DMS53 (cell line): ENCODE data around the gene KIF26A.
A peak's percentile ranks its signal among the peaks of the same experiment; 100 is the strongest.

ENCODE experiments used
- DNase-seq: peaks from one replicate; lab custom pipeline; 2025; lab: John Stamatoyannopoulos, UW

KIF26A gene

DNA sequence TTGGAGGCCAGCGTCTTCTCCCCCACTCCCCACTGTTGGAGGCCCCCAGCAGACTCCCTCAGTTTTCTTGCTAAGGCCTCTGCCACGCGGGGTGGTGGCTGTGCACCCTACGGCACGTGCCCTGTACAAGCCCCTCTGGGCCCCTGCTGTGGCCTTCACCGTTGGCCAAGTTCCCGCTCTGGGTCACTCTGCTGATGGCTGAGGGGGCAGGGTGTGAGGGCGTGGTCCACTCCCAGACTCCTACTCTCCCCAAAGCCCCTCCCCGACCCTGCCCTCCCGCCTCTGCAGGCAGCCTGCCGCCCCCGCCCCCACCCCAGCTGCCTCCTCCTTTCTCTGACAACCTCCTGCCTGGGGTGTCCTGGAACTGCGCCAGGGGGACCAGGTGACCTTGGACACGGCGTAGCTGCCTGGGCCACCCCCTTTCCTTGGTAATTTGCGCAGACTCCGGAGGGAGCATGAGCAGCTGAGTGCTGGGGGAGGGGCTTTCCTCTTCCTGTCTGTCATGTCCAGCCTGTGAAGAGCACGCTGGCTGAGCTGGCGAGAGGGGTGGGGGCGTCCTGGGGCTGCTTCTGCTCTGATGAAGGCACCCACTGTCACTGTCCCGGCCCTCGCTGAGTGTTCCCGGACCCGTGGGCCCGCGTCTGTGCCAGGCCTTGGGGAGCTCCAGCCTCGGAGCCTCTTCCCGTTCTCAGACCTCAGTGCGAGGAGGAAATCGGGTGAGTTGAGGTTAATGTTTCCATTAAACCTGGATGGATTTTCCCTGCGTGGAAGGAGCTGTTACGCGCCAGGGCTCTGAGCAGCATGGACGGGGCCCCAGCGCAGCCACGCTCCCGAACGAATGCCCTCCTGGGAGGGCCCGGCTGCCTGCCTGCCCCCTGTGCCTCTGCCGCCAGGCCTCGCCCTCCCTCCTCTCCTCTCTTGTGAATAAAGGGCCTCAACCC lies 85.0 kb downstream of the KIF26A start:
- no peak for DNase-seq

DNA sequence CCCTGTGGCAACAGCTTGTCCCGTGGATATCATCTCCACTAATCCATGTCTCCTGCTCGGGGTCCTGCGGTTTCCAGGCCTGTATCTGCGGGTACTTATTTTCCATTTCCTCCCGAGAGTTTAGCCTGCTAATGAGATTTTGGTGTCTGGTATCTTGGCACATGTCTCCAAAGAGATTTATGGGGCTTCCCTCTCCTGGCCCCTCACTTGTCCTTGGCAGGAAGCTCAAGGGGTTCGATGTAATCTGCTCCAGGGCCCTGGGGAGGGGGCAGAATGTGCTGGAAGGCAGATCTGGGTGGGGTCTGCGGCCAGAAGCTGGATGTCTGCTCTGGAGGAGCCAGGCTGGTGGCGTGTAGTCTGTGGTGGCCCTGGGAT lies 85.7 kb downstream of the KIF26A start:
- no peak for DNase-seq

DNA sequence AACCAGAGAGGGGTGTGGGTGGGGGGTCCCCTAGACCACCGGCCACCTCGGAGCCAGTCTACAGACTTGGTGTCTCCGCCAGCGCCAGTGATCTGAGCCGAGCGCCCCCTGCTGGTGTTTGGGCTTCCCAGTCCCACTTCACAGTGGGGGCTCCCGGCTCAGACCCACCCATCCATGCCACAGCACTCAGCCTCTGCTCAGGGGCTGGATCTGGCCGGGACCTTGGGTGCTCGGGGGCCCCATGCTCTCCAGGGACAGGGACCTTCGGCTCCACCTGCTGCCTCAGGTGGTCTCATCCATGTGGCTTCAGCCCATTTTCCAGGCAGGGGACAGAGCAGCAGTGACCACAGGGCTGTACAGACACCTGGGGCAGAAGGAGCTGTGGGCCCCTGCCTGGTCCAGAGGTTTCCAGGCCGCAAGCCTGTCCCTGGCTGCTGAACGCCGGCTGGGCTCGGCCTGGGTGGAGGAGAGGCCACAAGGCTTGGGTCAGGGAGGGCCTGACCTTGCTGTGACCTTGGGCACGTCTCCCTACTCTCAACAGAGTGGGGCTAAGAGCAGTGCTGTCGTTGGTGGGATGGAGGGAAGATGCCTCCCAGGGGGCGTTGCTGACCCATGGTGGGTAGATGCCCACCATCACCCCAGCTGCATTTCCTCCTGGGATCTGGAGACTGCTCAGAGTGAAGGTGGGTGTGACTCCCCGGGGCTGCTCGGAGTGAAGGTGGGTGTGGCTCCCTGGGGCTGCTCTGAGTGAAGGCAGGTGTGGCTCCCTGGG lies 86.3 kb downstream of the KIF26A start:
- no peak for DNase-seq

DNA sequence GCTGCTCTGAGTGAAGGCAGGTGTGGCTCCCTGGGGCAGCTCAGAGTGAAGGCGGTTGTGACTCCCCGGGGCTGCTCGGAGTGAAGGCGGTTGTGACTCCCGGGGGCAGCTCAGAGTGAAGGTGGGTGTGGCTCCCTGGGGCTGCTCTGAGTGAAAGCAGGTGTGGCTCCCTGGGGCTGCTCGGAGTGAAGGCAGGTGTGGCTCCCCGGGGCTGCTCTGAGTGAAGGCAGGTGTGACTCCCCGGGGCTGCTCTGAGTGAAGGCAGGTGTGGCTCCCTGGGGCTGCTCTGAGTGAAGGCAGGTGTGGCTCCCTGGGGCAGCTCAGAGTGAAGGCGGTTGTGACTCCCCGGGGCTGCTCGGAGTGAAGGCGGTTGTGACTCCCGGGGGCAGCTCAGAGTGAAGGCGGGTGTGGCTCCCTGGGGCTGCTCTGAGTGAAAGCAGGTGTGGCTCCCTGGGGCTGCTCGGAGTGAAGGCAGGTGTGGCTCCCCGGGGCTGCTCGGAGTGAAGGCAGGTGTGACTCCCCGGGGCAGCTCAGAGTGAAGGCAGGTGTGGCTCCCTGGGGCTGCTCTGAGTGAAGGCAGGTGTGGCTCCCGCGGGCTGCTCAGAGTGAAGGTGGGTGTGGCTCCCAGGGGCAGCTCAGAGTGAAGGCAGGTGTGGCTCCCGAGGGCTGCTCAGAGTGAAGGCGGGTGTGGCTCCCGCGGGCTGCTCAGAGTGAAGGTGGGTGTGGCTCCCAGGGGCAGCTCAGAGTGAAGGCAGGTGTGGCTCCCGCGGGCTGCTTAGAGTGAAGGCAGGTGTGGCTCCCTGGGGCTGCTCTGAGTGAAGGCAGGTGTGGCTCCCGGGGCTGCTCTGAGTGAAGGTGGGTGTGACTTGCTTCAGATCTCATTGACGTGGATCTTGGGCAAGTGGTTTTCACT lies 87.1 kb downstream of the KIF26A start:
- peak; percentile 47 for DNase-seq

DNA sequence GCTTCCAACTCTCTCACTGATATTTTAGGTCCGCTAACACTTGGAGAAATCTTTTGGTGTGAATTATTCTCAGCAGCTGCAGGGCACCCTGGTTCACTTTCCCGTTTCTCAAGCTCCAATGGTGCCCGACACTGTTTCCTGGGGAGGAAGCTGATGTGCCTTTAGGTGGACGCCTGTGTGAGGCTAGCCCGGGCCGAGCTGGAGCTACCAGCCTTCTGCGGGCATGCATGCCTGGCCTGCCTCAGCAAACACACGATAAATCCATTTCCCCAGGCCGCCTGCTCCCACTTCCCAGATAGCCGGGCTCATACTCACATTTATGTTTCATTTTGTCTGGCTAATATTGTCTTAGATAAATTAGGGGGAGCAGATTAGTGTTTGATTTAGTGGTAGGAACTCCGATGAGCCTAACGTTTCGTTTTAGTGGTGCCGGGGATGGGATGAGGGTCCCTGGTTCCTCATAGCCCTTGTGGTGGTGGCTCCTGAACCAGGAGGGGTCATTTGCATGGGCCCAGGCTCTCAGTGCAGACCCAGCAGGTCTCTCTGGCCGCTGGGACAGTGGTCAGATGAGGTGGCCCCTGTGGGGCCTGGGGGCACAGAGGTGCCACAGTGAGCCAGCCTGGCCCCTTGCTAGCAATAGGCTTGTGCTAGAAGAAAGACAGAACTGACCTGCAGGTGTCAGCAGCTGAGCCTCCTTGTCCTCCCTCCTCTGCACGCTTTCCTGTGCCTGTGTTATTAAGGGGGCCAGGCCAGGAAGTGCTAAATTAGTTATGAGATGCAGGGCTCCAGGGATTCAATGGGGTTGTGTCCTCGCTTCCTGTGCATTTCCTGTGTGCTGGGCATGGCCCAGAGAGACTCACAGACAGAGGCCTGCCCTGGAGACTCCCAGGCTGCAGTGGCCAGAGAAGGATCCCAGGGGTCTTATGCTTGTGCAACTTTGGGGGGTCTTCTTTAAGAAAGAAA lies 88.3 kb downstream of the KIF26A start:
- no peak for DNase-seq

DNA sequence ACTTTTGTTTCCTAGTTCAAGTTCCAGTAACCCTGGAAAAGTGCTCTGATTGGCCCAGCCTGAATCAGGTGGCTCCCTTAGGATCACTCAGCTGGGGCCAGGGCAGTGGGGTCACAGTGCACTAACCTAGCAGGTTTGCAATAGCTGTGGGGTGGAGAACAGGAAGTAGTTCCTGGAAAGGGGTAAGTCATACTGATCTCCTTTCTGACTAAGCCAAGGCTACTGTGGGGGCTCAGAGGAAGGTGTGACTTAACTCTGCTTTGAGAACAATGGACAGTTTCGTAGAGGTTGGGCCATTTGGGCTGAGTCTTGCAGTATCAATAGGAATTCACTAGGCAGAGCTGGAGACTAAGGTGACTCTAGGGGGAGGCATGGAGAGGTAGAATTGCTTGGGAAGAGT lies 89.4 kb downstream of the KIF26A start:
- DNase-seq, result no peak

DNA sequence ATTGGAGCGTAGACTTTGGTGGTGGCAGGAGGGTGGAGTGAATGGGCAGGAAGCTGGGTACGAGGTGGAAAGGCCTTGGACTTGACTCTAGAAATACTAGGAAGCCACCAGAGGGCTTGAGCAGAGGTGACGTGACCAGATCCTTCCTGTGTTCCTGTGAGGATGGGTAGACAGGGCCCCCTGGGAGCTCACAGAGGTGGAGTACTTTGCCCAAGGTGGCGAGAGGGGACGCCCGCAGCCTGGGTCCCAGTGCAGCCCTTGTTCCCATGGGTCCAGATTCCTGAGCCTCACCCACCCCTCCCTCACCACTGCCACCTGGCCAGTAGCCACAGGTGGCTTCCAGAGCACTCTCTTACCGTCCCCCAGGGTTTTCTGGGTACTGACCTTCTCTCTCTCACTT lies 89.8 kb downstream of the KIF26A start:
- DNase-seq, result no peak

DNA sequence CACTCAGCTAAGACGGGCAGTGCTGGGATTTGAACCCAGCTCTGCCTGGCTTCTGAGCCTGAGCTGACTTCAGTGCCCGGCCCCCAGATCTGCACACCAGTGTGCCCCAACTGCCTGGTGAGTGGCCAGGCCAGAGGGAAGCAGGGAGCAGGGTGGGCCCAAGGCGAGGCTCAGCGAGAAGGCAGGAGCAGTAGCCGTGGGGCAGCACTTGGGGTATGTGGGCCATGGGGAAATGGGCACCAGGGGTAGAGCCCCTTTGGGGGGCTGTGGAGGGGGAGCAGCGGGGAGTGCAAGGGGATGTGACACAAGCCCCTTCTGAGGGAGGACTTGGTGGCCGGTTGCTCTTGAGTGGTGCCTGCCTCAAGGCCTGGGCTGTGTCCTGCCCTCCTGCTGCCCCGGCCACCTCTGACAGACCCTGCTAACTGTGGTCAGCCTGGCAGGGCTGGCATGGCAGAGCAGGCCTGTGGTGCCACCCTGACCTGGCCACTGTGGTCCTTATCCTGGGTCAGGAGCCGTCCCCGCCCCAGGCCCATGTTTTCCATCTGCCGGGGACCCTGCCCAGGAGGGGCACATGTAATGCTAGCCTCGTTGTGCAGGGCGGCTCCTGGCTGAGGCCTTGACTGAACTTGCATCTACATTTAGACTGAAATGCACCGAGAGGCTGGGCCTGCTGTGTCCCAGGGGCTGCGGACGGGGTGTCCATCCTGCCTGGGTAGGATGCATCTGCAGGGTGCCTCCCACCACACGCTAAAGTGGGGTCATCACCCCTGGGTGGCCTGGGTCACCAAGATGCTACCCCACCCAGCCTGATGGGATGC lies 90.5 kb downstream of the KIF26A start:
- no peak for DNase-seq

DNA sequence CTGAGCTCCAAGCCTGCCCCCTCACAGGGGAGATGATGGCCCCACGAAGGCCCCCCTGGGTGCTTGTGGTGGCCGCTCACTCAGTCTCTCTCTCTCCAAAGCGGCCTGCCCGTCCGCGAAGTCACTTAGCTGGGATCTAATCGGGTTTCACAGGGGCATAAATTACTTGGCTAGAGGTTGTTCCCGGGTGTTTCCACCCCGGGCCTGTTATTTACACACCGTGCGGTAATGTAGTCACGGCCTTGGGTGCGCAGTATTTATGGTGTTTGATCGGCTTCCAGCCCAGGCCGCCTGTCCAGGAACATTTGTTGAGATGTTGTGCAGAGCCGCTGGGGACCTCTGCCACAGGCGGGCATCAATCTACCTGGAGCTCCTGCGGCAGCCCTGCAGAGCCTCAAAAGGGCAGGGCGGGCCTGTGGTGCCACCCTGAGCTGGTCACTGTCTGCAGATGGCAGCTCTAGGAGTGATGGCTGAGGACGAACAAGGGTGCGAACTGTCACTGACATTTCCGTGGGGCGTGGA lies 91.2 kb downstream of the KIF26A start:
- DNase-seq, result no peak

DNA sequence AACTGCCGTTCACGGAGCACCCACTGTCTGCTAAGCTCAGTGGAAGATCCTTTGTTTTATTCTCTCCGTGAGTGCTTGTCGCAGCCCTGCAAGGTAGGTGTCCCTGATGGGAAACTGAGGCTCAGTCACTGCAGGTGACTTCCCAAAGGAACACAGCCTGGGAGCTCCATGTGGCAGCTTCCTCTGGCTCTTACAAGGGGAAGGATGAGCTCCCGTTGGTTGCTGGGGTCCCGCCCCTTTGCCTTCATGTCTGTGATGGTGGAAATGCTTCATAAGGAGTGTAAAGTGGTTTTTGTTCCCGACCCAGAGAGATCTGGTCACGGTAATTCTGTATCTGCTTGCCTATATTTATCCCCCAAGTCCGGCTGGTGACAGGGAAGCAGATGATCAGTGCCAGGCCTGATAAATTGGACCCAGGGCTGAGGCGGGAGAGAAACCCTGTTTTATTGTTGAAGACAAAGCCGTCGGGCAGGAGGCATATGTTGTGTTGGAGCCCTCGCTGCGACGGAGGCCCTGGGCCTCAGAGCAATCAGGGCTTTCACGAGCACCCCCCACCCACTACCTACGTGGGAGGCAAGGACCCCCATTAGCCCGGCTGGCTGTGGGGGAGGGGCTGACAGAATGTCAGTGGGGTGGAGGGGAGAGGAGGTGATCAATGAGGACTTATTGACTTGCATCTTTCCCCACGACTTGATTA lies 91.9 kb downstream of the KIF26A start:
- no peak for DNase-seq
